GM12872 (cell line): Measurements from ENCODE around the gene PRKCZ.

Experiments
- TF ChIP-seq, protein P1 (sequence below): IDR thresholded peaks from 3 replicates; pipeline ENCODE4 v1.5.1; 2011; ENCODE audit warnings: low read depth, mild to moderate bottlenecking, low read length, moderate library complexity; ENCODE audit not compliant: insufficient read depth

PRKCZ gene

DNA sequence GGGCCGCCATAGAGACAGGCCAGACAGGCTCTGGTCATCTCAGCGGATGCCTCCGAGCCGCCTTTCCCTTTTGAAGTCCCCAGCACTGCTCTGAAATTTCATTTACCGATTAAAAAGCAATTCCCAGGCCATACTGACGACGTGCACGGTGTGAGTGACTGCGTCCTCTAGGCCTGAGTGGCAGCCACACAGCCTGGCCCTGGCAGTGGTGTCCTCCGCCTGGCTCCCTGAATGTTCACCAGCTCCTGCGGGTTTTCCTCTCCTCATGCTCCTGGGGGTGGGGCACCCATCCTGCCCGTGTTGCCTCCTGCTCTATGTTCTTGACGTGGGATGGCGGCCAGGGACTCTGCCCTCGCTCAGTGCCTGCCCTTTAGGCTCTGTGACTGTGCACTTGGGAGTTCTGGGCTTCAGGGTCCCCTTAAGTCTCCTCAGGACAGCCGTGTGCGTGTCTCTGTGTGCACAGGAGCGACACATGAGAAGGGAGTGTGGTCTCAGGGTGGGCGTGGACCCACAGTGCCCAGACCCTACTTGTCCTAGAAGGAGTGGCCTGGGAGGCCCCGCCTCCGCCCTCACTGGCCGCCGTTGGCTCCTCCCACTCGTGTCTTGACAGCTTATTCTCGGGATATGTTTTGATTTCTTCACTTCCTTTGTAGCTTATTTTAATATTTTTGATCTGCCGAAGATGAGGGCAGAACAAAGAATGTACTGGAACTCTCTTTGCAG is 181.5 kb downstream of the PRKCZ start:
- TF ChIP-seq, protein P1, sequence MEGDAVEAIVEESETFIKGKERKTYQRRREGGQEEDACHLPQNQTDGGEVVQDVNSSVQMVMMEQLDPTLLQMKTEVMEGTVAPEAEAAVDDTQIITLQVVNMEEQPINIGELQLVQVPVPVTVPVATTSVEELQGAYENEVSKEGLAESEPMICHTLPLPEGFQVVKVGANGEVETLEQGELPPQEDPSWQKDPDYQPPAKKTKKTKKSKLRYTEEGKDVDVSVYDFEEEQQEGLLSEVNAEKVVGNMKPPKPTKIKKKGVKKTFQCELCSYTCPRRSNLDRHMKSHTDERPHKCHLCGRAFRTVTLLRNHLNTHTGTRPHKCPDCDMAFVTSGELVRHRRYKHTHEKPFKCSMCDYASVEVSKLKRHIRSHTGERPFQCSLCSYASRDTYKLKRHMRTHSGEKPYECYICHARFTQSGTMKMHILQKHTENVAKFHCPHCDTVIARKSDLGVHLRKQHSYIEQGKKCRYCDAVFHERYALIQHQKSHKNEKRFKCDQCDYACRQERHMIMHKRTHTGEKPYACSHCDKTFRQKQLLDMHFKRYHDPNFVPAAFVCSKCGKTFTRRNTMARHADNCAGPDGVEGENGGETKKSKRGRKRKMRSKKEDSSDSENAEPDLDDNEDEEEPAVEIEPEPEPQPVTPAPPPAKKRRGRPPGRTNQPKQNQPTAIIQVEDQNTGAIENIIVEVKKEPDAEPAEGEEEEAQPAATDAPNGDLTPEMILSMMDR = no peak

- TF ChIP-seq, protein P1 = no peak
These were observed 182.2 kb downstream of the PRKCZ start for GRCh38 chr1:2232255-2232915.

DNA sequence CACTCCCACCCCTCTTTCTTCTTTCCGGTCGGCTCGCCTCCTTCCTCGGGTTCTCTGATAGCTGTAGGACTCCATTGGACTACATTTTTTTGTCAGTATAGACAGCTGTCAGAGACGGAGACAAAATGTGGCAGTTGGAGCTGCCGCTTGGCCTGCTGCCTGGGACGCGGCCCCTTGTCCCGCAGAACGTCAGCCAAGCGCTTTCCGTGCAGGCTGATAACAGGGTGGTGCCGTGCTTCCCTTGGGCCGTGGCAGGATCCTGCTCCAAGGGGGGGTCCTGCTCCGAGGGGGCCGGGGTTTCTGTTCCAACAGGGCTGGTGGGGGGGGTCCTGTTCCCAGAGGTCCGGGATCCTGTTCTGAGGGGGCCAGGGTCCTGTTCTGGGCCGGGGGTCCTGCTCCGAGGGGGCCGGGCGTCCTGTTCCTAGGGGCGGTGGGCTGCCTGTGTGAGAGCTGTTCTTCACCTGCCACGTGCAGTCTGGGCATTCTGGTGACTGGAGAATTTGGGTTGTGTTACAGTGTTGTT is 182.8 kb downstream of the PRKCZ start:
- TF ChIP-seq, protein P1 = no peak

DNA sequence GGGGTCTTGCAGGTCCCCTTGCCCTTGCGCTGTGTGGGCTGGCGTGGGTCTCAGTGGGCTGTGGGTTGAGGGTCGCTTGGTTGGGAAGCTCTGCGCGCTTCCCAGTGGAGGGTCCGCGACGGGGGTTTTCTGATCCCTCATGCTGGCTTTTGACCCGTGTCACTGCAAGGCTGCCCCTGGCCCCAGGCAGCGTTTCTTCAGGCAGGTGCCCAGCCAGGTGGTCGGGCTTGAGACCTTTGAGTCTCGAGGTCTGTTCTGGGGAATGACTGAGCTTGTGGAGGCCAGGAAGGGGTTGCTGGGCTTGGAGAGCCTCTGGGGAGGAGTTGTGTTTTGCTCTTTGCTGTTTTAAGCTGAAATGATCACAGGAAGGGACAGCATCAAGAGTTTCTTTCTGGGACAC is 183.3 kb downstream of the PRKCZ start:
- TF ChIP-seq, protein P1 = no peak

DNA sequence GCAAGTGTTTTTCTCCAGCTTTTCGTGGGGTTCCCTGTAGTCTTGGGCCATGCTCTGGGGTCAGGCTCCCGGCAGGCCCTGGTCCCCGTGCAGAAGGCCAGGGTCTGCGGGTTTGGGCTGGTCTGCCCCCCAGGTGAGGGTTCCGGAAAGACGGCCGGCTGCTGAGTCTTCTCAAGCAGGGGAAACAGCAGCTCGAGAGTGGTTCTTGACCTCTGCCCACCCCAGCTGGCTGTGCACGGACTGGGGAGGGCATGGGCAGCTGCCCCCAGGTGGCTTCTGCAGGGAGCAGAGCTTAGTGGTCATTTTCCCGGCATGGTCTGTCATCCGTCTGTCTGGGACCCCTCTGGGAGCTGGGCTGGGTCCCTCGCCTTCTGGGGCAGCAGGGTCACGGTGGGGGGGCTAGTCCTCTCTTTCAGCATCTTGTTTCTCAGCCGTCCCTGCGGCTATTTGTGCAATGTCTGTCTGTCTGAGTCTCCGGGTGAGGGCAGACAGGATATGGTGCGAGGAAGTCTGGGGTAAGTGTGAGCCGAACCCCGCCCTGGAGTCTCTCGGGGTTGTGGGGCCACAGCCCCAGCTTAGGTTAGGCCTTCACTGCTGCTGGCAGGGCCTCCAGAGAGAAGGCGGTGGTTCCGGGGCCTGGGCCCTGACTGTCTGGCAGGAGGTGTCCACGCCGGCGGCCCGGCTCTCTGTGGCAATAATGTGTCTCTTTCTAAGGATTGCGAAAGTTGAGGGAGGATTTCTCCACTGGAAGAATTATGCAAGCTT is 184.0 kb downstream of the PRKCZ start:
- TF ChIP-seq, protein P1 = no peak

DNA sequence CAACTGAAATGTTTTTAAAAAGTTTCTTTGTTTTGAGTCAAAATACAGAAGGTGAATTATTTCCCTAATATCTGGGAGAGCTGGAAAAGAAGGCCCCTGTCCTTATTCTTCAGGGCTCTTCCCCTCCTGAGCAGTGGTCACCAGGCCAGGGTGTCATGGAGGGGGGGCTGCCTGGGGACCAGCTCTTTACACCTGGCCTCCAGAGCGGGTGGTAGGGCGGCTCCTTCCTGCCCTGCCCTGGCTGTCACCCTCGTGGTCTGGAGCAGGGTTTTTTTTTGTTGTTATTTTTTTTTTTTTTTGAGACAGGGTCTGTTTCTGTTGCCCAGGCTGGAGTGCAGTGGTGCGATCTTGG is 184.5 kb downstream of the PRKCZ start:
- TF ChIP-seq, protein P1 = no peak
